C4-2B (cell line): Measurements from ENCODE around the gene EFHD2.

Experiments used
- H3K27ac ChIP-seq: fragments of 450-650 bp; 2 replicates; pipeline ENCODE4 v1.5.1; 2017
- ZFX ChIP-seq: fragments of 450-650 bp; IDR thresholded peaks from 2 replicates; pipeline ENCODE4 v1.6.1; 2017
- TF ChIP-seq, protein P1 (sequence below): fragments of 450-650 bp; conservative IDR thresholded peaks from 2 replicates; pipeline ENCODE4 v1.5.1; 2017; ENCODE audit warnings: mild to moderate bottlenecking

Gene EFHD2

DNA sequence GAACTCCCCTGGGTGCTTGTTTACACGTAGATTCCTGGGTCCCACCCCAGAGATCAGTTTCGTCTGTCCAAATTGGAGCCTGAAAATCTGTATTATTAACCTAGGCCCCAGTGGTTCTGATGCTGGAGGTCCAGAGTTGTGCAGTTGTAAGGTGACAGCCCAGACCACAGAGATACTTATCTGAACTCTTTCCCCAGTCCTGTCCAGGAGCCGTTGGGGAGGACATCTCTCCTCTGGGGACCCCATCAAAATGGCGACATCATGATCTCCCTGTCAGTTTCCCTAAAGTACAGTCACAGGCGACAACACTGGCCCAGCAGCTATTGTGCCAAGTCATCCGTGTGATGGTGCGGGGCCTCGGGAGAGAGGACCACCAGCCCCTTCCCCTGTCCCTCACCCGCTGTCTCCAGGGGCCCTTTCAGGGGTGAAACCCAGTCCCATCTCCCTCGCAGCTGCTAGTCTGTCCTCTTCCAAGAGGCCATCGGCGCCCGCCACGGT lies 749 bp upstream of the EFHD2 start:
- no peak for TF ChIP-seq ZFX
- TF ChIP-seq, protein P1, sequence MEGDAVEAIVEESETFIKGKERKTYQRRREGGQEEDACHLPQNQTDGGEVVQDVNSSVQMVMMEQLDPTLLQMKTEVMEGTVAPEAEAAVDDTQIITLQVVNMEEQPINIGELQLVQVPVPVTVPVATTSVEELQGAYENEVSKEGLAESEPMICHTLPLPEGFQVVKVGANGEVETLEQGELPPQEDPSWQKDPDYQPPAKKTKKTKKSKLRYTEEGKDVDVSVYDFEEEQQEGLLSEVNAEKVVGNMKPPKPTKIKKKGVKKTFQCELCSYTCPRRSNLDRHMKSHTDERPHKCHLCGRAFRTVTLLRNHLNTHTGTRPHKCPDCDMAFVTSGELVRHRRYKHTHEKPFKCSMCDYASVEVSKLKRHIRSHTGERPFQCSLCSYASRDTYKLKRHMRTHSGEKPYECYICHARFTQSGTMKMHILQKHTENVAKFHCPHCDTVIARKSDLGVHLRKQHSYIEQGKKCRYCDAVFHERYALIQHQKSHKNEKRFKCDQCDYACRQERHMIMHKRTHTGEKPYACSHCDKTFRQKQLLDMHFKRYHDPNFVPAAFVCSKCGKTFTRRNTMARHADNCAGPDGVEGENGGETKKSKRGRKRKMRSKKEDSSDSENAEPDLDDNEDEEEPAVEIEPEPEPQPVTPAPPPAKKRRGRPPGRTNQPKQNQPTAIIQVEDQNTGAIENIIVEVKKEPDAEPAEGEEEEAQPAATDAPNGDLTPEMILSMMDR = no peak
- peak overlapping the region; percentile 82; the same call in 1 of the 2 replicates for H3K27ac ChIP-seq

DNA sequence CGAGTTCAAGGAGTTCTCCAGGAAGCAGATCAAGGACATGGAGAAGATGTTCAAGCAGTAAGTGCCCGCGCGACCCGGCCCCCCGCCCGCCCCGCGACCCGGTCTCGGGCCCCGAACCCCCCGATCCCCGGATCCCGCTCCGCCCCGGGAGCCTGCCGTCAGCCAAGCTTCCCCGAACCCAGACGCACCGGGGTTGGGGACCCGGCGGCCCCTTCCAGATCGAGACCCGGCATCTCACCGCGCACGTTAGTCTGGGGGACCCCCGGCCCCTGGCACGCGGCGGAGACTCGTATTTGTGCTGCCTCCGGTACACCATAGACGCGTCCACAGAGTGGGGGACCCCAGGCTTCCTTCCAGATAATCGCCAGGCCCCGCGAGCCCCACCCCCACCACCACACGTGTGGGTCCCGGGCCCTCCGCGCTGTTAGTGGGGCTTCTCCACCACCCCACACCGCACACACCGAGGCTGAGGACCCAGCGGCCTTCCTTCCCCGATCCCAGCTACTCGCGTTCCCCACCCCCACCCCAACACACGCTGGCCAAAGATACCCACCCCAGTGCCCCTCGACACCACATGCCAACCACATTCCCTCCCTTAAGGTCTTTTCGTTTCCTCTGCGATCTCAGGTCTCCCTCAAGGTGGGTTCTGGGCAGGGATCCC lies 665 bp downstream of the EFHD2 start:
- peak overlapping the region; percentile 82 for H3K27ac ChIP-seq
- TF ChIP-seq ZFX = no peak
- TF ChIP-seq, protein P1 = no peak

DNA sequence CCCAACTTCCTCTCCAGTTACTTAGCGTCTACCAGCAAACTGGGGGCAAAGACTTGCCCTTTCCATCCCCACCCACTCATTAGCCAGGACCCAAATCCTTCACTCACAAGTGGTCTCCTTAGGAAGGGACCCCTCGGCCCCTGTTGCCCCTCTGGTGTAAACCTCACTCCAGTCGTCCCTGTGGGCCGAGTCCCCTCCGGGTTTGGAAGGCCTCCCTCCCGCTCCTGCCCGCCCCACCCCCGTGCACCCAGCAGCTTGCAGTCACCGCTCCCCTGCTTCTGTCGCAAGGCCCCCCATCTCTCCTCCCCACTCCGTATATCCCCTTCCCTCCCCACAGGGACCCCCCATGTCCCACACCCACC lies 1.2 kb downstream of the EFHD2 start:
- H3K27ac ChIP-seq = peak overlapping the region; percentile 82
- no peak for TF ChIP-seq ZFX
- TF ChIP-seq, protein P1 = no peak

DNA sequence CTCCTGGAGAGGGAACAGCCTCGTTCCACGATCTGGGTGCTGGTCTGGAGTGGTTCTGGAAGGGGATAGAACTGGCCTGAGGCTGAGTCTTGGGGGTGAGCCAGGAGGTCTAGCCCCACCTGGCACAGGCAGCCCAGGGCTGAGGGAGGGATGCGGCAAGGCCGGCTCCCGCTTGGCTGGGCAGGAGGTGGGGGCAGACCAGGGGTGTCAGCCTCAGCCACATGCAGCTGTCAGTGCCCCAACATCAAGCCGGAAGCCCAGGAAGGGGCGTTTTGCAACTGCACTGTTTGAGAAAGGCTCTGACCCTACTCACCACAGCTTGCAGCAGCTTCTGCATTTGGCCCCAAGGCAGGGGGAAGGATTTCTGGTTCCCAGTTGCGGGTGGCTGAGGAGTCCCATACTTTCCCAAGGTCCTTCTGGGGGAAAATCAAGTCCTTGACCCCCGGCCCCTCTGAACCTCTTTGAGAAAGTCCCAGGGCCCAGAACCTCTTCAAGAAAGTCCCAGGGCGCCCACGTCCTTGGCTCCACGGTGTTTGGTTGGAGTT lies 2.0 kb downstream of the EFHD2 start:
- no peak for TF ChIP-seq ZFX
- TF ChIP-seq, protein P1 = no peak
- H3K27ac ChIP-seq = no peak overlapping the region

DNA sequence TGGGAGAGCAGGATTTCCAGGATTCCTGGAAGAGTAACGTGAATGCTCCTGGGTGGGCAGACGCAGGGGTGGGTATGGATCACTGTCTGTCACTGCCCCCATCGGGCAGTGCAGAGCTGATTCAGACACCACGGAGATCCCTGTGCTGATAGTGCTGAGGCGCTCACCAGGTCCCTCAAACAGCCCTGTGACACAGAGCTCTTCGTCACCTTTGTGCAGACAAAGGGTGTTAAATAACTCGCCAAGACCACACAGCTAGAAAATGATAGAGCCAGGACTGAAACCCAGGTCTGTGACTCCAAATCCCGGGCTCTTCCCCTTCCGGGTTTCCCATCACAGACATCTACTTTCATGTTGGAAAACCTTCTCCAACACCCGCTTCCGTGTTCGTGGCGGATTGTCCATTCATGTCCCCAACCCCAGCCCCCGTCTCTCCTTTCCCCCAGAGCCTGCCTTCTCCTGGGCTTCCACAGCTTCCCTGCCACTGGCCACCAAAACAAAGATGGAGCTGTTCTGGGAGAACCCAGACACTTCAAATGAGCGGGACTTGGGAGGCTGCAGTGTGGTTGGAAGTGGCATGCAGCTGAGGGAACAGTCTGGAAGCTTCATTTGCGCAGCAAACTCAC lies 2.6 kb downstream of the EFHD2 start:
- H3K27ac ChIP-seq = no peak overlapping the region
- TF ChIP-seq, protein P1 = no peak
- TF ChIP-seq ZFX = no peak

DNA sequence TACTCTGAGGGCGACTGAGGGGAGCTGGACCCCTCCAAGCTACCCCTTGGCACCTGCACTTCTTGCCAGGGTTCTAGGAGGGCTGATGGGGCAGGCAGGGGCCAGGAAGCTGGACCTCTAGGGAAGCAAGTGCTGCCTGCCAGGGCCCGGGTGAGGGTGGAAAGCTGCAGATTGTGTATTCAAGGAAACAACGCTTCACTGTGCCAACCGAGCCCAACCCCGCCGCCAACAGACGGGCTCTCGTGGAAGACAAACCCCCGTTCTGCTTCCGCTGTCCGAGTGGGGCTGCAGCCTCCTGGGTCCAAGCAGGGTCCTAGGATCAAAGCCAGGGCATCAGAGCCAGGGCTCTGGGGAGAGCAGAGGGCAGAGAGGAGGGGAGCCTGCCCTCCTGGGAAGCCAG lies 3.2 kb downstream of the EFHD2 start:
- no peak for TF ChIP-seq ZFX
- TF ChIP-seq, protein P1 = no peak
- H3K27ac ChIP-seq = no peak overlapping the region
